NCI-H2107 treated with DMSO at 0.1 percent for 48 hours (cell line): ENCODE data around the gene TLDC2.
"Not testable (repeated sequence)": the region's sequence is repeated elsewhere in the genome, so short reads cannot be mapped to it uniquely, and the experiment has no call there.

Experiments used
- DNase-seq: peaks from one replicate; lab custom pipeline; 2025; ENCODE audit not compliant: unreplicated experiment; lab: John Stamatoyannopoulos, UW

TLDC2 gene

DNA sequence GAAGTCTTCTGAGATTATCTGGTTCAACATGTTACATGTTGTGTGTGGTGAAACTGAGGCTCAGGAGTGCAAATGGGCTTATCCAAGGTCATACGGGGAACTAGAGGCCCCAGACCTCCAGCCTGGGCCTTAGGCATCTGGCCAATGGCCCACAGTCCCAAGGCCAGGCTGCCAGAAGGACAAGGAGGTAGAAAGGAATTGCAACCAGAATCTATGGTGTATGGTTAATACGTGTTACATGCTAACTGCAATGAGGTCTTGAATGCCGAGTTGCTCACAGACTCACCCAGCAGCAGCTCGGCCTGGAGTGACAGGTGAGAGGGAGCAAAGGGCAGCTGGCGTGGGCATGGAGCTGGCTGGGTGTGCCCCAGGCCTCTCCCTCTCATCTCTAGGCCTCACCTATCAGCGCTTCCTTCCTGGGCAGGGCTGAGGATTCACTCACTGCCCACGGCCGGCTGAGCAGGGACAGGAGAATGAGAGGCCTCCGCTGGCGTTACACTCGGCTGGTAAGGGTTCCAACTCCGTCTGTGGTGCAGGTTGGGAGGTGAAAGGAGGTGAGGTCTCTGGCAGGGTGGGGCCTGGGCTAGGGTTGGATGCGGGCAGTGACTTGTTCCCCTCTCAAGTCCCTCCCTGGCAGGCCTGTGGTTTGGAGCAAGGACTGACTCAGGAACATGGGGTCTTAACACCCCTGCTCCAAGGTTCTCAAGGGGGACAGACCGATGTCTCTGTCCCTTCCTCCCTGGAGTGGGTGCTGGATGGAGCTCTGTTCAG lies at the start of gene TLDC2:
TLDC2 (plus strand) TSS at position 437 of the 771 bp plus-strand sequence; CDS start at position 474, 37 bp downstream.
- no peak for DNase-seq

- no peak for DNase-seq
These were observed 49.2 kb upstream of the TLDC2 start for GRCh38 chr20:36826554-36827244.

GRCh38 chr20:36827541-36828279 lies 48.2 kb upstream of the TLDC2 start:
- no peak for DNase-seq

DNA sequence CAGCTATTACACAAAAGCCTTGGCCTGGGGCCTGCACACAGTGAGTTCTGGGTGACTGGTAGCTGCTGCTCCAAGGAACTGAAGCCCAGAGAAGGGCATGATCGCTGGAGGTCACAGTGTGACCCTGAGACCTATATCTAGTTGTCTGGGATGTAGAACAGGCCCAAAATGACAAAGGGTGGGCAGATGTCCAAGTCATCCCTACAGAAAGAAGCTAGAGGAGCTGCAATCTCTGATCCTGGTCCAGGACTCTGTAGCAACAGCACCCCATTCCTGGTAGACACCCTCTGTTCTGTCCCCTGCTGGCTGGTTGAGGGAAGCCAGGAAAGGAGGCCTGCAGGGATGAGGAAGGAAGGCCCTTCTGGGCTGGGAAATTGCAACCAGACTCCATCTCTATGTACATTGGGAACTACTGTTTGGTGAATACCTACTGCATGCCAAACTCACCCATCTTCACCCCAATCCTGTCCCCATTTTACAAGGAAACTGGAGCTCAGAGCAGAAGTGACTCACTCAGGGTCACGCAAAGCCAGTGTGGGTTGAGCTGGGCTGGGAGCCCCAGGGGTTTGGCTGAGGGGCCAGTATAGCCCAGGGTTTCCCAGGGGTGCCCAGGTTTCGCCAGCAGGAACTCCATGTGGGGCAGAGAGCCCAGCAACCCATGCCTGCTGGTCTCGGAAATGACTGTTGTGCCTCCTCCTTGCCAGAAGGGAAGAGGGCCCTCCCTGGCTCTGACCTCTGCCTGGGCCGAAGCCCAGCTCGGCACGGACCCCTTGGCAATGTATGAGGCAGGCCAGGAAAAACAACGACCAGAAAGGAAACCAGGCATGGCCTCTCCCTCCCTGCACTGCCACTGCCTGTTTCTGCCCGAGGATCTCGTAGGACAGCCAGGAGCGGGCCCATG lies 44.9 kb upstream of the TLDC2 start:
- no peak for DNase-seq

- DNase-seq: no peak
These were observed 43.1 kb upstream of the TLDC2 start for GRCh38 chr20:36832791-36833190.

DNA sequence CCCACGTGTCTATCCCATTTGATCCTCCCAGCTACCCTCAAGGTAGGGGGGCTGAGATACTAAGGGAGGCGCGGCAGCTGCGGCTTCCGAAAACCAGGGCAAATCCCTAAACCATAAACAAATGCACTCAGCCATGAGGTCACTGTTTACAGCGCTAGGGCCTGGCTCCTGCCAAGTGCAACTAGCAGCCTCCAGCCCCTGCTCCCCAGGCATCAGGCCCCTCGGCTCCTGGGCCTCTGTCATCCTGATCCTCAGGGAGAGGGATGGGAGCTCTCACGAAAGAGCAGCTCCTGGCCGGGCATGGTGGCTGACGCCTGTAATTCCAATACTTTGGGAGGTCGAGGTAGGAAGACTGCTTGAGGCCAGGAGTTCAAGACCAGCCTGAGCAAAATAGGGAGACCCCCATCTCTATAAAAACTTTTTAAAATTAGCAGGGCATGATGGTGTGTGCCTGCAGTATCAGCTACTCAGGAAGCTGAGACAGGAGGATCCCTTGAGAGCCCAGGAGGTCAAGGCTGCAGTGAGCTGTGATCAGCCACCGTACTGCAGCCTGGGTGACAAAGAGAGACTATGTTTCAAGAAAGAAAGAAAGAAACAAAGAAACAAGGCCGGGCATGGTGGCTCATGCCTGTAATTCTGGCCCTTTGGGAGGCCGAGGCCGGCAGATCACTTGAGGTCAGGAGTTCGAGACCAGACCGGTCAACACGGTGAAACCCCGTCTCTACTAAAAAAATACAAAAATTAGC lies 42.5 kb upstream of the TLDC2 start:
- no peak for DNase-seq

DNA sequence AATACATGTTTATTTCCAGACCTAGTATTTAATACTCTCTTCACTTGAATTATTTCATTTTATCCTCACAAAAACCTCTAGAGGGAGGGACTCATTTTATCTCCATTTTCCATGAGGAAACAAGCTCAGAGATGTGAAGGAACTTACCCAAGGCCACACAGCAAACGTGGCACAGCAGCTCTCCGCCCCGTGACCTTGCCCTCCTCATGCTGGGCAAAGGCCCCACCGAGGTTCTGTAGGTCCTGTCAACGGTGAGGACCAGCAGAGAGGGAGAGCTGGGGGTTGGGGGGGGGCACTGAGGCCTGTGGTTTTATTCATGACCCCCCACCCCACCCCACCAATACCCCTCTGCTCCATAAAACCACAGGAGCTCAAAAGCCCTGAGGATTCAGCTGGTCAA lies 40.9 kb upstream of the TLDC2 start:
- no peak for DNase-seq

- DNase-seq: peak; percentile 76
These were observed 40.3 kb upstream of the TLDC2 start for GRCh38 chr20:36835453-36836198.

- no peak for DNase-seq
These were observed 39.2 kb upstream of the TLDC2 start for GRCh38 chr20:36836591-36837269.

DNA sequence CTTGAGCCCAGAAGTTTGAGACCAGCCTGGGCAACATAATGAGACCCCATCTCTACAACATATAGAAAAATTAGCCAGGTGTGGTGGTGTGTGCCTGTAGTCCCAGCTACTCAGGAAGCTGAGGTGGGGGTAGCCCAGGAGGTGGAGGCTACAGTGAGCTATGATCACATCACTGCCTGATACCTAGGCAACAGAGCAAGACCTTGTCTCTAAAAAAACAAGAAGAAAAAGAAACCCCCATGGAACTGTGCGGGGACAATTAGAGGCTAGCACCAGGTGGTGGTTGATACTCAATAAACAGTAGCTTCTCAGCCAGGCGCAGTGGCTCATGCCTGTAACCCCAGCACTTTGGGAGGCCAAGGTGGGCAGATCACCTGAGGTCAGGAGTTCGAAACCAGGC lies 37.6 kb upstream of the TLDC2 start:
- DNase-seq: not testable (repeated sequence)

DNA sequence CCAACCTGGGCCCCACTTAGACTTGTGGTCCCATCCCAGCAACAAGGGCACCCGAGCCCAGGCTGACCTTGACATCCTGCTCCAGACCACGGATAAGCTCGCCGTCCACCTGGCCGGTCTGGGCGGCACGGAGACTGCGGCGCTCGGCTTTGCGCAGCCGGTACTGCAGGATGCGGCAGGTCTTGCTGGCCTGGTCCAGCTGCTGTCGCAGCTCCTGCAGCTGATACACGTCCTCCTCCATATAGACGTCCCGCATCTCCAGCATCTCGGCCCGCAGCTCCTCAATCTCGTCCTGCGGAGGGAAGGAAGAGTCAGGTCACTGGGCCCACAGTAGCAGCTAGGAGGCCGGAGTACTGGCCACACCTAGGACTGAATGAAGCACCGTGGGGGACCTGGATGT lies 36.8 kb upstream of the TLDC2 start:
- no peak for DNase-seq

DNA sequence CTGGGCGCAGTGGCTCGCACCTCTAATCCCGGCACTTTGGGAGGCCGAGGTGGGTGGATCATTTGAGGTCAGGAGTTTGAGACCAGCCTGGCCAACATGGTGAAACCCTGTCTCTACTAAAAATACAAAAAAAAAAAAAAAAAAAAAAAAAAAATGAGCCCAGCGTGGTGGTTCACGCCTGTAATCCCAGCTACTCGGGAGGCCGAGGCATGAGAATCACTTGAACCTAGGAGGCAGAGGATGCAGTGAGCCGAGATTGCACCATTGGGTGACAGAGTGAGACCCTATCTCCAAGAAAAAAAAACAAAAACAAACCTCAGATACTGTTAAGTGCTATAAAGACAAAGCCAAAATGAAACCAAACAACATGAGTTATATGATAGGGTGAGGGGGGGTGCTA lies 34.9 kb upstream of the TLDC2 start:
- not testable (repeated sequence) for DNase-seq

DNA sequence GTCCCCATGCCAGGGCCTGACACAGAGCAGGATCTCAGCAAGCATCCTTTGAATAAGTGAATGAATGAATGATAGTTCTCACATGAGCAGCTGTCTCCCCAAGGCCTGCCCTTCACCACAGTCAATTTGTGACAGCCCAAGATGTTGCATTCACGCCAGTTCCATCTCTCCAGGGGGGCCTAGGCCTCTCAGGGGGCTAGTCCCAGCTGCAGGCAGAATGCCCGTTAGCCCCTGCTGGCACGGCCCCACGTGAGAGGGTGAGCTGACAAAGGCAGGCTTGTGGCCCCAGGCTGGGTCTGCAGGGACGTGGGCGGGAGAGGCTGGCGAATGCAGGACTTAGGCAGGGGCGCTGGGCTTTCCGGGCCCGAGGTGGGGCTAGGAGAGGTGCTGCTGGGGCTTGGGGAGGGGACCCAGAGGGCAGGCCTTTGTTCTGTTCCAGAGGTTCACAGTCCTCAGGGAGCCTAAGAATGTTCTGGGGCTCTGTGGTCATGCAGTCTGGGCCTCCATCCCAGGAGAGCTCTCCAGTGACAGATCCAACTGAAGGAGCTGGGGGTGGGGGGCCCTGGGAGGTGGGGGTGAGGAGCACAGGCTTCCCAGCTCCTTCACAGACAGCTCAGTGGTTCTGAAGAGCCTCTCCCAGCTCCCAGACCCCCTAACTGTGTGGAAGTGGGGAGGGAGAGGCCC lies 30.5 kb upstream of the TLDC2 start:
- peak; percentile 17 for DNase-seq

- no peak for DNase-seq
These were observed 28.8 kb upstream of the TLDC2 start for GRCh38 chr20:36847009-36847709.

- no peak for DNase-seq
These were observed 28.3 kb upstream of the TLDC2 start for GRCh38 chr20:36847710-36848040.

DNA sequence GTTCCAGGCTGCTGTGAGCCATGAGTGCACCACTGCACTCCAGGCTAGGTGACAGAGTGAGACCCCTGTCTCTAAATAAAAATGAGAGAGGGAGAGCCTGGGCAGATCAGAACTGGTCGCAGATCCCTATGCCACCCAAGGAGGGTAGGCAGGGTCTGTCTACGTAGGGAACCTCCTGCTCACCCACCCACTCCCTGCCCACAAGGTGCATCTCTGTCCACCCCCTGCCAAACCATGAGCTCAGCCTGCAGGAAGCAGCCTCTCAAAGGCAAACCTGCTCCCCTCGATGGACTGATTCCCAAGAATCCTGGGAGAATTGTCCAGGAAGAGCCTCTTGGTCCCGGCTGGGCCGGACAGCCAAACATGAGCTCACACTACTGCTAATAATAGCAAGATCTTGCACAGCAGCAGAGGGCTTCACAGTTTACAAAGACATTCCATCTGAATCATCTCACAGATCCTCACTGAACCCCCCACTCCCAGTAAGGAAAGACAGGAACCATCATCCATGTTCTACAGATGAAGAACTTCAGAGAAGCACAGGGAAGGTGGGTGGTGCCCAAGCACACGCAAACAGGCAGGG lies 27.8 kb upstream of the TLDC2 start:
- DNase-seq: no peak

GRCh38 chr20:36848677-36849076 lies 27.3 kb upstream of the TLDC2 start:
- DNase-seq: no peak
